HG03432 (cell line): ENCODE results near the gene HNRNPCL4.
"Not testable (repeated sequence)": the region's sequence is repeated elsewhere in the genome, so short reads cannot be mapped to it uniquely, and the experiment has no call there.

Experiments
- ATAC-seq: cut with Tn5 transposase; IDR thresholded peaks from one replicate; pipeline ENCODE4 v1.9.1; 2021; ENCODE audit warnings: mild to moderate bottlenecking, moderate library complexity; ENCODE audit not compliant: unreplicated experiment

Gene HNRNPCL4

DNA sequence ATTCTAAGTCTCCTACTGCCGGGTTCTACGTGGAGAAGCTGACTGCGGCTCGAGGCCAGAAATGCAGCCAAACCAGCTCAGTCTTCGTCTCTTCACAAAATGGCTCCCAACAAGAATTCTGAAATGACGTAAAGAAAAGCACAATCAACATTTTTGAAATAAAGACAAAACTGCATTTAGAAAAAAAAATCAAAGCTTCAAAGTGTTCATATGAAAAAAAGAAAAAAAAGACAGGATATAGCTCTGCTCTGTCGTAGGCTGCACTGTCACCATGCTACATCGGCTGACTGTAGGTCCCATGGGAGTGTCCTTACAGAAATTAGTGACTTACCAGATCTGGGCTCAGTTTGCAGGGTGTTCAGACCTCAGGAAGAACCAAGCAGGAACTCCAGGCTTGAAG lies at the start of gene HNRNPCL4:
Gene HNRNPCL4 (minus strand): TSS at position 101 of the 400 bp plus-strand sequence. CDS start 164 bp downstream, outside the sequence.
- ATAC-seq, result not testable (repeated sequence)

DNA sequence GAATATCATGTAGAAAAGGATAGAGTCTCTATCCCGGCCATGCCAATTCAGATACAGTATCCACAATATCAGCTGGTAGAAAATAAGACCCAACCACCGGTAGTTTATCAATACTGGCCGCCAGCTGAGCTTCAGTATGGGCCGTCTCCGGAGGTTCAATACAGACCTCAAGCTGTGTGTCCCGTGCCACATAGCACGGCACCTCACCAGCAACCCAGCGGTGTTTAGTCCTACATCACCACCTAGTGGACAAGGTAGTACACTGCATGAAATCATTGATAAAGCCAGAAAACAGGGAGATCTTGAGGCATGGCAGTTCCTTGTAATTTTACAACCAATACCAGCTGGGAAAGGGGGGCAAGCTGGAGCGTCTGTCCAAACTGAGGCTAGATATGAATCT lies 43.3 kb upstream of the HNRNPCL4 start:
- not testable (repeated sequence) for ATAC-seq

DNA sequence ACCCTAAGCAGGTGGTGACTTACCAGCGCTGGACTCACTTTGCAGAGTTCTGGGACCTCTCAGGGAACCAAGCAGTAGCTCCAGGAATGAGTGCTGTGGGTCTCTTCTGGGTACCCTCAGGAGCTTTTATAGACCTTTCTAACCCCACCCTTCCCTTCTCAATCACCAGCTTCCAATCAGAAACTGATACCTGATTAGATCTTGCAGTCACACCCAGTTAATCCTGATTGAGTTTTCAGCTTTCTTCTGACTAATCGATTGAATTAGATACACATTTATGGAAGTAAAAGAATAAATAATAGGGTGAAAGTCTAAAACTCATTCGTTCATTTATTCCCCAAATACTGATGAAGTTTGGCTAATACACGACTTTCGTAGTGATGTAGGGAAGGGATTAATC lies 35.9 kb upstream of the HNRNPCL4 start, which contains the start of gene PRAMEF13:
Gene PRAMEF13 (minus strand): TSS at position 101 of the 400 bp plus-strand sequence. CDS start 1,820 bp downstream, outside the sequence.
- ATAC-seq, result not testable (repeated sequence)

DNA sequence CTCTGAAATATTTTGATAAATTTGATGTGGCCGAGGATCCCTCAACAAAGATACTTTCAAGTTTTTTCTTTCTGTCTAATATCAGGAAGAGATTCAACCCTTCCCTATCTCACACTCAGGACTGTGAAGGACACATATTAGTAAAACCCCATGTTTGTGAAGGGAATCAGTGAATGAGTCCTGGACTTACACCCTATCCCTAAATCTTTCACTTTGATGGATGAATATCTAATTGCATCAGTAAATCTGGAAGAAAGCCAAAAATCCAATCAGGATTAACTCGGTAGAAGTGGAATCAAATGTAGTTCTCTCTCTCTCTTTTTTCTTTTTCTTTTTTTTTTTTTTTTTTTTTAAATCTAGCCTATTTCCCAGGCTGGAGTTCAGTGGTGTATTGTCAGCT lies 6.1 kb upstream of the HNRNPCL4 start, which contains the start of gene PRAMEF9:
Gene PRAMEF9 (plus strand): TSS at position 301 of the 400 bp plus-strand sequence. CDS start 3,433 bp downstream, outside the sequence.
- not testable (repeated sequence) for ATAC-seq

DNA sequence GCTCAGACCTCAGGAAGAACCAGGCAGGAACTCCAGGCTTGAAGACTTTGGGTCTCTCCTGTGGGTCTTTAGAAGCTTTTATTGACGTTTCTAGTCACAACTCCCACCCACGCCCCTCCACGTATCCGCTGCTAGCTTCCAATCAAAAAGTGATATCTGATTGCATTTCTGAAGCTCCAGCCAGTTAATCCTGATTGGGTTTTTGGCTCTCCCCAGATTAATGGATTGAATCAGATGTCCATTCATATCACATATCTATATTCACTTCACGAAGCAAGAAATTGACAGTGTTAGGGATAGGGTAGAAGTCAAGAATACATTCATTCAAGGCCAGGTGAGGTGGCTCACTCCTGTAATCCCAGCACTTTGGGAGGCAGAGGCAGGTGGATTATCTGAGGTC lies 9.5 kb downstream of the HNRNPCL4 start, which contains the start of gene PRAMEF26:
Gene PRAMEF26 (minus strand): TSS at position 101 of the 400 bp plus-strand sequence. CDS start 2,914 bp downstream, outside the sequence.
- not testable (repeated sequence) for ATAC-seq

DNA sequence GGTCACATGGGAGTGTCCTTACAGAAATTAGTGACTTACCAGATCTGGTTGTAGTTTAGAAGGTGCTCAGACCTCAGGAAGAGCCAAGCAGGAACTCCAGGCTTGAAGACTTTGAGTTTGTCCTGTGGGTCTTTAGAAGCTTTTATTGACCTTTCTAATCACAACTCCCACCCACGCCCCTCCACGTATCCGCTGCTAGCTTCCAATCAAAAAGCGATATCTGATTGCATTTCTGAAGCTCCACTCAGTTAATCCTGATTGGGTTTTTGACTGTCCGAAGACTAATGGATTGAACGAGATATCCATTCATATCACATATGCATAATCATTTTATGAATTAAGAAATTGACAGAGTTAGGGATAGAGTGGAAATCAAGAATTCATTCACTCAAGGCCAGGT lies 48.7 kb downstream of the HNRNPCL4 start, which contains the start of gene HNRNPCL2:
Gene HNRNPCL2 (minus strand): TSS at position 101 of the 400 bp plus-strand sequence. CDS start 454 bp downstream, outside the sequence.
- not testable (repeated sequence) for ATAC-seq
